Stimulated activated CD4-positive, alpha-beta T cell treated with anti-CD3 and anti-CD28 coated beads, Interleukin-2, amount 100 ng/mL, for 4 hours (primary cell): ENCODE results near the gene ERC2.

ENCODE experiments used
- DNase-seq: peaks from one replicate; pipeline ENCODE4 v3.0.0-alpha.2; 2020; ENCODE audit warnings: low read depth

The ERC2 gene

DNA sequence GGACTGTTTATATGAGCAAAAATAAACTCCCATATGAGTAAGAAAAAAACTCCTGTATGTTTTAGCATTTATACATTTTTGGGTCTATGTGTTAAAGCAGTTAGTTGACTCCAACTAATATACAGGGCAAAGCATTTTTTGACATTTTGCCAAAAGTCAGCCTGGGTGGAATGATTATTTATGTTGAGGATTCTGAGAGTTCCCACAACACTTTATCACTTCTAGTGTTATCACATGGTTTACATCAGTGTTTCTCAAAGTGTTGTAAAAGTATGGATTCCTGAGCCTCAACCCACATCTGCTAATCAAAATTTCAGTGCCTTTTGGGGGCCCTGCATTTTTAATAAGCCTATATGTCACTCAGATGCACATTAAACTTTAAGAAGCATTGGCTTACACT lies 643.9 kb downstream of the ERC2 start:
- no peak for DNase-seq

DNA sequence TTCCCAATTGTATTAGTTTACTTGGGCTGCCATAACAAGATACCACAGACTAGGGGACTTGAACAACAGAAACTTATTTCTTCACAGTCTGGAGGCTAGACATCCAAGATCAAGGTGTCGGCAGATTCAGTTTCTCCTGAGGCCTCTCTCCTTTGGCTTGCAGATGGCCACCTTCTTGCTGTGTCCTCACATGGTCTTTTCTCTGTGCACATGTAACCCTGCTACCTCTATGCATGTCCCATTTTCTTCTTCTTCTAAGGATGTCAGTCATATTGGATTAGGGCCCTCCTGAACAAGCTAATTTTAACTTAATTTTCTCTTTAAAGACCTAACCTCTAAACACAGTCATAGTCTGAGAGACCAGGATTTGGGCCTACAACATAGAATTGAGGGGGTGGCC lies 644.4 kb downstream of the ERC2 start:
- DNase-seq, result no peak

DNA sequence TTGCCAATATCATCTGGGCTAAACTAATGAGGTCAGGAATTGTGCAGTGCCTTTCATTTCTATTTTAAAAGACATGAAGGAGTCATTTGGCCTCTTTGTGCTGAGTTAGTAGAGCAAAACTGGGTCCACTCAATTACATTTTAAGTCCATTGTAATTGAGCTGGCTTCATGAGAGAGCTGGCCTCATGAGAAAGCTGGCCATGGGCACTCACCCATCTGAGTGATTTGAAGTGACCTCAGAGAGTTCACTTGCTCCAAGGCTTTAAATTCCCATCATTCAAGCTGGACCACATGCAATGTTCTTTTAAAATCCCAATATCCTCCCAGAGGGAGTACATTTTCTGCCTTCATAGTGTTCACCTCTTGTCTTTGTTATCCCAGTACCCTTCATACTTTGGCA lies 645.3 kb downstream of the ERC2 start:
- DNase-seq, result no peak

DNA sequence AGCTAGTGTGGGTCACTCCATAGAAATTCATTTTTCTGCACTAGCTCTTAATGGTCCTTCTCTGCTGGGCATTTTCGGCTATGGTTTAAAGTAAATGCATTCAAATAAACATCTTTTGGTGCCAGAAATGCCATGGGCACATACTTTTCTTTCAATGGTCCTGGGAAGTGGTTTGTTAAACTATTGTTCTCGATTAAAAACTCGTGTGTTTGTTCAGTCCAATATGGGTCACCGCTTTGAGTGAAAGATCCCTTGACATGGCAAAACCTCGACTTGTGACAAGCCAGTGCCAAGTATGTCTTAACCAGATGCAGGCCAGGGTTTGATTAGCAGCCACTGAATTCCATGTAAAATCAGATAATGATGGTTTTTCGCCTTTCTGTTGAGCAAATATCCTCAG lies 649.3 kb downstream of the ERC2 start:
- DNase-seq, result no peak

DNA sequence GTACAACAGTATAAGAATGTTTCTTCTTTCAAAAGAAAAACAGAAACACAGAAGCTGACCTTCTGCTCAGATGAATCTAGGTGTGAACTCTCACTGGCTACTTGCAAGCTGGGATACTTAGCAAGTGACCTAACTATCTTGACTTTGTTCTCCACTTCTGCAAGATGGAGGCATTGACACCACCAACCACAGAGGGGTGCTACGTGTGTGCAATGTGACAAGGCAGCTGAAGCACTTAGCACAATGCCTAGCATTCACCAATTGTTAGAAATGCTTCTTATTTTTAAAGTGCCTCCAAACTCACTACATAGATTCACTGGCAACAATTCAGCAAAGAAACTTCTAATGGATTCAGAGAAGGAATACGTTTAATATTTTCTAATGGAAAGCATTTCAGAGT lies 649.8 kb downstream of the ERC2 start:
- DNase-seq, result no peak

DNA sequence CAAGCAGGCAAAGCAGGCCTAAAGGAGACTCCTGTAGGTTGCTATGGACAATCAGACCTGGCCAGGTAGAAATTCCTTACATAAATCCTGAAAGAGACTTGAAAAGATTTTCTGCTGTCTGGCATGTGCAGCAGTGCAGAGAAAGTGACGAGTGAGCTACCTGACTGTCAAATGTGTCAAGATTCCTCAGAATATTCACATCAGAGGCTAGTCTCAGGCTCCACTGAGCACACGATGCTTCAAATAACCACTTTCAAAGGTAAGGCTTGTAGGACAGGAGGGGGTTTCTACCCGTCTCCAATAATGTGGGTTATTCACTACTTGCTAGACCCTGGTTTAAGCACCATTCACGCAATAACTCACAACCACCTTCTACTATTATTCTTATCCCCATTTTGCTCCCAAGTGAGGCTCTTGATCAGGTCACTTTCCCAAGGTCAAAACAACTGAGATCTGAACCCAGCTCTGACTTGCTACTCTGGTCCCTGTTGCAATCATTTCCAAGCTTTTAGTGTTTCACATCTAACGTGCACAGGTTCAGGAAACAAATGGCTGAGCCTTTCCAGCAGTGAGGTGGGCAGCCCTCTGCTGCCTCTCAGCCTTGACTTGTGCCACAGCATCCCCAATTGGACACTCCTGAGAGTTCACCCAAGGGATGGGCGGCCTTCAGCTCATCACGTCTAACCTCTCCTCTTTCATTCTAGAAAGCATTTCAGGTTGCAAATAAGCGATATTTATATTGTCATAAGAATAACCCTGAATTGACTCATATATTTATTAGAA lies 651.3 kb downstream of the ERC2 start:
- DNase-seq, result no peak

DNA sequence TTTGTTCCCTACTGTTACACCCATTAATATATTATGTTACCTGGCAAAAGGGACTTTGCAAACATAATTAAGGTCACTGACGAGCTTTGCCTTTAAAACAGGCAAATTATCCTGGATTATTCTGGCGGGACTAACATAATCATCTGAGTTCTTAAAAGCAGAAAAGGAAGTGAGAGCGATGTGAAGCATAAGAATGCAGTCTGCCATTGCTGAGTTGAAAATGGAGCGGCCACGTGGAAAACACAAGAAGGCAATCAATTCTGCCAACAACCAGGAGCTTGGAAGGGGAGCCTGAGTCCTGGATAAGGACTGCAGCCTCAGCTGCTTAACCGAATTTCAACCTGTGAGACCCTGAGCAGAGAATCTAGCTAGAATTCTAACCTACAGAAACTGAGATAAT lies 653.0 kb downstream of the ERC2 start:
- no peak for DNase-seq

DNA sequence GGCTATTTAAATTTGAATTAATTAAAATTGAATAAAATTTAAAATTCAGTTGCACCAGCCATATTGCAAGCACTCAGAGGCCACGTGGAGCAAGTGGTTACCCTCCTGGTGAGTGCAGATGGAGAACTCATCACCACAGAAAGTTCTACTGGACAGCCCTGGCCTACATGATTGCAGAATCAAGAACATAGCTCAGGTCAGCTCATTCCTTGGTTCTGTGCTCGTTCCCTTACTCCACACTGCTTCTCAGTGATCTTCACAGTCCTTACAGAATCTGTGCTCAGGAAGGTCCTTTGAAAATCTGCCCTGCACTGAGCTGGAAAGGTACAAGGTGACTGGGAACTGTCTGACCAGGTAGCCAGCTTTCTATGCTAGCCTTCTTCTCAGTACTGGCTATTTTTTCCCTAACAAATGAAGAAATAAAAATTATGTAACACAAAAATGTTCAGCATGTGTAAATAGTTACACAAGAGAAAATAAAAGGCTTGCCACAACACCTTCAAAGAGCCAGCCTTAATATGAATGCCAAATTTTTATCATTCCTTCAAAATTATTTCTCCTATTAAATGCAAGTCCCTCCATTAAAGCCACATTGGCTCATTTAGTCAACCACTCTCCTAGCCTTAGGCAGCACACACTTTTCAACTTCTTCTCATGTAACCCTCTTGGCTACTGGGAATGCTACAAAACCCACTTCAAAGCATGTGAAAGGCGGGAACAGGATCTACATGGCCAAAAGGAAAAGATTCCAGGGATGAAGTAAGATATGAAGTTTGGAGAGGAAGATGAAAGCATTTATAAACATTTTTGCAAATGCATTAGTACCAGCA lies 654.8 kb downstream of the ERC2 start:
- no peak for DNase-seq

DNA sequence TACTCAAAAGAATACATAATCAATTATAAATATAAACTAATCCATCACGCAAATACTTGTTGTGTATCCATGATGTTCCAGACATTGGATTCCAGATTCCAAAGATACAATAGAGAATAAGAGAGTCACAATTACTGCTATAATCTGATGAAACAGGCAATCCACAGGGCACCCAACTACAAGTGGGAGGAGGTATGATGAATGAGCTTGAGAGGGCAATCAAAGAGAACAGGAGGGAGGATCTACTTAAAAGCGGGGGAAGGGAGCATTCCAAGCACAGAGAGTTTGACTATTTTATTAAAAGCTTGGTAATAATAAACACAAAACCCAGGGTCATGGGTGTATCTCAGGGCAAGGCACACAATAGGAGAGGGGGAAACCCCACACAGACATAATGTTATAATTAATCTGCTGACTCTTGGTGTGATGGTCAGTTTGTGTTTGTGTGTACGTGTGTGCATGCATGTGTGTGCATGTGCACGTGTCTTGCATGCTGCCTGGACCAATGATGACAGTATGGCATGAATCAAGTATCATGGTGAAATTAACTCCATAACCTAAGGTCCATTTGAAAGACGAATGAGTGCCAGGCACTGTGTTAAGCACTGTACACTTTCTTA lies 655.8 kb downstream of the ERC2 start:
- DNase-seq, result no peak

DNA sequence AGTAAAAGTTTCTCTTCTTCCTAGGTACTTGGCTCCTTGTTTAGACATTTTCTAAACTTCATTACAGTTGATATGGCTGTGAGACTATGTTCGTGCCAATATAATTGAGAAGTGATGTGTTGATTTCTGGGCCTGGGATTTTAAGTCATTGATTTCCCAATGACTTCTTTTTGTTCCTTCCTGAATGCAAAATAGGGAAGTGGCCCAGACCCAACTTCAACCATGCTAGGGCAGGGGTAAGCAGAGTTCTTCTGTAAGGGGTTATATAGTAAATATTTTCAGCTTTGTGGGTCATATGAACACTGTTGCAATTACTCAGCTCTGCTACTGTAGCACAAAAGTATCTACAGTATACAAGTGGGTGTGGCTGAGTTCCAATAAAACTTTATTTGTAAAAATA lies 661.1 kb downstream of the ERC2 start:
- no peak for DNase-seq

DNA sequence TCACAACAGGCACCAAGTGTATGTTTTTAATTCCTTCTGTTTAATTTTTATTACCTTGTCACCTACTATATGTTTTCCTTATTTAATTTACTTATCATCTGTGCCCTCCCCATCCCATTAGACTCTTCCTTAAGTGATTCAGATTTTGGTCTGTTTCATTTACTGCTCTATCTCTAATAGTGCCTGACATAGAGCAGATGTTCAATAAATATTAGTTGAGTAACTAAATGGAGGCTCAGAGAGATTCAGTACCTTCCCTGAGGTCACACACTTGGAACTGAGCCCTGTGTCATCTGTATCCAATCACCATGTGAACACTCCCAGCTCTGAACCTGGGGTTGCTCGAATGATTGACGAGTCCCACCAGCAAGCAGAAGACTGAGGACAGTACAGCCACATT lies 663.1 kb downstream of the ERC2 start:
- no peak for DNase-seq

DNA sequence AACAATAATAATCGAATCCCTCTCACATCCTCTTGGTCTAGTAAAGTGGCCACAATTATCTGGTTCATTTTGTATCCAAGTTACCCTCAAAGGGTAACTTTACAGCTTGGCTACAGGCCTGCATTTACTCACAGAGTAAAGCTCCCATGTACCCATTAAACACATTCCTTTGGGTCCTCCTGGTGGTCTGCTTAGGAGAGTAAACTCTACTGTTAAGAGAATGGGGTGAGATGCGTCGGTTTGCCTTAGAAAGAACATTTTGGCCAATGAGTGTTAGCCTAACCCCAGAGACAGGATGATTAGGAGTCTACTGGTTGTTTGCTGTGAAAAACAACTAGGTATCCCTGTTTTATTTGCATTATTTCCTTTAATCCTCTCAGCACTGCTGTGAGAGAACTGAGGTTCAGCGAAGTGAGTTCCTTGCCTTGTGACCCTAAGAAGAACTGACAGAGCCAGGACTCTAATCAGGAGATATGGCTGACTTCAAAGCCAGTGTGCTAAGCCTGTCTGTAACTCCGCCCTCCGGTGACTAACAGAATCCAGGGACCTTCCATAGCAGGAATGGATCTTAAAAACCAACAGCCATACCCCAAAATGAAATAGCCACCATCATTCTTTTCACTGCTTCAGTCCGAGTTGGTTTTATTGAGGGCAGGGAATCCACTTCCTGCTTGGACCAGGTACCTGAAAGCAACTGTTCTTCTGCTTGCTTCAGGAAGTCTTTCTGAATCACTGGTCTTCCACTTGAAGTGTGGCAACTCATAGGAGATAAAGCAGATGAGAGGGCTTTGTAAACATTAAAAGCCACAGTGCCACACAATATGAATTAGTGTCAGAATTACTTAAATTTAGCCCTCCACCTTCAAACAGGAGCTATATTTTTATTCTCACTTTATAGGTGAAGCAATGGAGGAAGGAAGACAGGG lies 663.8 kb downstream of the ERC2 start:
- DNase-seq, result no peak

DNA sequence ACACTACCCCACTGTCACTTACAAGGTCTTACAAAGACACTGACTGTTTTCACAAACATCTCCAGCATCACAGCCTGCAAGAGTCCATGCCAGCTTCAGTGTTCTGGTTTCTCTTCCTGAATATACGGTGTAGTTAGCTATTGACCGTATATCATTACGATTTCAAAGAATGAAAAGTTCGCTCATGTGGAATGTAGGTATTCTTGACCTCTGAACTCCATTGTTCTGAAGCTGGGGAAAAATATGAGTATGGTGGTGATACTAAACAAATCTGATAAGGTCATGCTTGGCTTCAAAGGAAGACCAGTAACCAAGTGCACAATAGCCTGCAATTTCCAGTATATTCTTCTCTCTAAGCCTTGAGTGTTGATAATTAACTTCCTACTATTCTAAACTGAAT lies 665.5 kb downstream of the ERC2 start:
- no peak for DNase-seq

DNA sequence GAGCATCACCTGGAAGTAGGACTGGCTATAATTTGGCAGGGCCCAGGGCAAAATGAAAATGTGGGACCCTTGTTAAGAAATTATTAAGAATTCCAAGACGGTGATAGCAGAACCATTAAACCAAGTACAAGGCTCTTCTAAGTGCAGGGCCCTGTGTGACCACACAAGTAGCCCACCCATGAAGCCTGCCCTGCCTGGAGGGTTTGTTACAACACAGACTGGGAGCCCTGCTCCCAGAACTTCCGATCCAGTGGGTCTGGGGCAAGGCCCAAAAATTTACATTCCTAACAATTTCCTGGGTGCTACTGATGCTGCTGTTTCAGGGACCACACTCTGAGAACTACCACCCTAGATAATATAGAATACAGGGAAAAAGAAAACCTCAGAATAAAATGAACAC lies 666.6 kb downstream of the ERC2 start:
- DNase-seq, result no peak

DNA sequence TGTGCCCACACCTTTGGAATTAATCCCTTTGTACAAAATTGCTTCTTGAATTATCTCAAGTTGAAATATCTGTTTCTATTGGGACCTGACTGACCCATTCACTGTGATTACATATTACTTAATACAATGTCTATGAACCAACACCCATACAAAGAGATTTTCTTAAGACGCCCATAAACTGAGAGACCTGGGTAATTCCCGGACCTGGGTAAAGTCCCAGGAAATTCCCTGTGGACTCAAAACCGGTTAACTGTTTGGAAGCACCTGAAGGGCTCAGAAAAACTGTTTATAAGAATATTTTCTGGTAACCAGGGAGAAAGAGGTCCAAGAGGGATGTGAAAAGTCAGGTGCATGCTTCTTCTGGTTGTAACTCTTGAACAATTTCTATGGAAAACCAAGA lies 667.2 kb downstream of the ERC2 start:
- no peak for DNase-seq

DNA sequence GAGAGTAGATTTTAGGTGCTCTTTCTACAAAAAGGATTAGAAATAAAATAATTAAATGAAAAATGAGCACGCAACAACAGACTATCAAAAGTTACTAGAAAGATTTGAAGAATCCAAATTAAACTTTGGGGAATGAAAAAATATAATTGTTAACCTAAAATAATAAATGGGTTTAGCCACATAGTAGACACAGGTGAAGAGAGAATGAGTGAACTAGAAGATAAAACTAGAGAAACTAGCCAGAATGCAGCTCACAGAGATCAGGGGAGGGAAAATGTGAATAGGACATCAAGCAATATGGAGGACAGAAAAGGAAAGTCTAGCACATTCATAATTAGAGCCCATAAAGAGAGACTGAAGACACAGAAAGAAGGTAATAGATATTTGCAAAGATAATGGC lies 670.5 kb downstream of the ERC2 start:
- no peak for DNase-seq

DNA sequence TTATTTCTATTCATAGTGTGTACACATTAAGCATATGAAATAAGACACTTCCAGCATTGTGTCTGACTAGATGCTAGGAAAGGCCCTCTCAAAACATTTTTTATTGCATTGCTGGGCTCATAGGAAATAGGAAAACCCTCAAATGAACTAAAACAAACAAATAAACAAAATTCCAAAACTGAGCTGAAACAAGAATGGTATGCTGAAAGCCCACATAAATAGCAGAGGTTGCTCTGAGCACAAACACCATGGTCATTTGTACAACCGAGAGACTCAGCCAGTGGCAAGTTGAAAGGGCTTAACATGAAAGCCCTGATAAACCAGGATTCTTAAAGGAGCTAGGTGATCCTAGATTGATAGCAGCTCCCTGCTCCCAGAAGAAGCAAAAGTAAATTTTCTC lies 671.2 kb downstream of the ERC2 start:
- no peak for DNase-seq

DNA sequence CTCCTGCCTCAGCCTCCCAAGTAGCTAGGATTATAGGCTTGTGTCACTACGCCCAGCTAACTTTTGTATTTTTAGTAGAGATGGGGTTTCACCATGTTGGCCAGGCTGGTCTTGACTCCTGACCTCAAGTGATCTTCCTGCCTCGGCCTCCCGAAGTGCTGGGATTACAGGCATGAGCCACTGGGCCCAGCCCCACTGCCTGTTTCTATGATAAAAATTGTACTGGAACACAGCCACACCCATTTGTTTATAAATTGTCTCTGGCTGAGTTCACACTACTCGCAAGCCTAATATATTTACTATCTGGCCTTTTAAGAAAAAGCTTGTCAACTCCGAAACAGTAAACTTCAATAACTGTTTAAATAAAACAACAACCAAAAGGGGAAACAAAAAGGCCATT lies 671.7 kb downstream of the ERC2 start:
- DNase-seq, result no peak

DNA sequence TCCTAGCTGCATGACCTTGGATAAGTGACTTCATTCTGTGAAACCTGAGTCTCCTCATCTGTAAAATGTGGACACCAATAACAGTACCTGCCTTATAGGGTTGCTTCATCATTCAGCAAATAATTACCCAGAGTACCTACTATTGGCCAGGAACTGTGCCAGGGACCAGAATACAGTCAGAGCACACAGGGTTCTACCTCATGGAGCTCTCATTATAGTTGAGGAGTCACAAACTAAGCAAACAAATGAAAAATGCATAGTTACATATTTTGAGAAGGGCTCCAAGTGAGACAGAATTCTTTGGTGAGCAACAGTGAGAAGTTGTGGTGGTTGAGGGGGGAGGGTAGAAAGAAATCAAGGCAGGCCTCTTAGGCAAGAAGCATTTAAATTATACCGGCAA lies 672.5 kb downstream of the ERC2 start:
- DNase-seq, result no peak

DNA sequence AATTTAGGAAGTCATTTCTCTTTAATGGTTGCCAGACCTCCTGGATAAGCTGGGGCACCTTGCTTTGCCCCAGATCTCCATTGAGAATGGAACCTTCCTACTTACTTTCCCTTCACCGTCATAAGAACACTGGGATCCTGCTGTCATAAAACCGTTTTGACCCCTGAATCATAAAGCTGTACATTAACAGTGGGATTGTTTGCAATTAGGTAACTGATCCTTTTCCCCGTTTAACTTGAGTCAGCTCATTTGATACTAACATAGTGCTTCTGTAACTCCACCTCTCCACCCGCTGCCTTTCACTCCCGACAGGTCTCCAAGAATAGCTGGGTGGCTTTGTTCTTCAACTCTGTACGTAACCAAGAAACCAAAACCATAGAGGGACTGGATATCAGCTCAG lies 673.0 kb downstream of the ERC2 start:
- no peak for DNase-seq

DNA sequence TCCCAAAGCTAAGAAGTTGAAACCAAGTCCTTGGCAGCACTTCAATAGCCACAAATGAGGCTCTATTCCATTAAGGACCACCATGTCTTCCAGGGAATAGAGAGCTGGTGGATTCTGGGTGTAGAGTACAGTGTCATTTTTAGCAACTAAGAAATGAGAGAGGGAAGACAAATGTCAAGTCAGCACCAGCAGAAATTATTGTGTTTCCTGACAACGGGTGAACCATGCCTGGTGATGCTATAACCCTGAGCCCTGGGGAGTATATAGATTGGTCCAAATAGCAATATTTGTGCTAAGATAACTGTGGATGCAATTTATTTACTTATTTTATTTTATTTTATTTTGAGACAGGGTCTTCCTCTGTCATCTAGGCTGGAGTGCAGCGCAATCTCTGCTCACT lies 675.5 kb downstream of the ERC2 start:
- DNase-seq, result no peak

DNA sequence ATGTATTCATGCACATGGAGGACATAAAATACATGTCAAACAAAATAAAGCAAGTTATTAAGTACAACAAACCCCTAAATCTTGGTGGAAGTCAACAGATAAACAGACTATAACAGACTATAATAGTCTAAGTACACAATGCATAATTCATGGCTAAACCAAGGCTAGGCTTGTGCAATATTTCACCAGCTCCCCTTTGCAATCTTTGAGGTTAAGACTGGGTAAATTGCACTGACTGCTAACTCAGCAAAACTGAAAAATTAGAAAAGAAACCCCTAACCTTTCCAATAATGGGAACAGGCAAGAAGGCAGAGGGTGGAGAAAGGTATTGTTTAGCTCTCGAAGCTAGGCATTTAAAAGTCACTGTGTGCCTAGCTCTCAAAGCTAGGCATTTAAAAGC lies 676.3 kb downstream of the ERC2 start:
- no peak for DNase-seq
